ENCODE data around the gene RAPGEF4. TPM values are rescaled to one million over a fixed set of nuclear protein-coding genes. Genes with fewer than 3 reads are reported as not detected.

Gene RAPGEF4
- total and polyA plus RNA-seq, 2 of the 8 experiments (the other 6 are each of a cell fraction or from before 2014, with no cell fraction given): 1.2 to 2.6 TPM

GRCh38 chr2:172790404-172790803, 54.8 kb downstream of the RAPGEF4 start:
- no peak overlapping the region for H4K5ac ChIP-seq (ENCODE audit: insufficient read length, low read depth, low read length)
- ChIA-PET POLR2A (ENCODE audit: partially characterized antibody) (no interaction called here), CTCF (ENCODE audit: partially characterized antibody) (no interaction called here)
- no peaks in the 10 kb centered on the region for H3K4me1 ChIP-seq (replicated peaks in 1 of 4; ENCODE audit: control insufficient read depth in 3 of 4, insufficient read depth in 4 of 4, low read length in 3 of 4)
- no peaks in the 10 kb centered on the region for H3K79me1 ChIP-seq (ENCODE audit: low read depth, low read length)
- no peak overlapping the region for H3K4me2 ChIP-seq (ENCODE audit: insufficient read depth in 1 of 2, low read depth in 2 of 2, low read length in 2 of 2)
- H2AK5ac ChIP-seq (ENCODE audit: low read depth, low read length): no peak overlapping the region
- no peak overlapping the region for H2BK20ac ChIP-seq (ENCODE audit: low read length)
- no peak overlapping the region for H3K14ac ChIP-seq (ENCODE audit: insufficient read length)
- H3K4ac ChIP-seq (replicated peaks; ENCODE audit: insufficient read length, low read depth, low read length): no peak overlapping the region
- H3K36me3 ChIP-seq (ENCODE audit: control insufficient read depth in 2 of 4, insufficient read depth in 4 of 4, low read length in 3 of 4): no peaks in the 10 kb centered on the region
- WGBS, 2 experiments (ENCODE audit: extremely low coverage in 1 of 2, insufficient coverage in 1 of 2, insufficient read length in 1 of 2, insufficient replicate concordance in 2 of 2, low coverage in 1 of 2, low lambda C conversion rate in 2 of 2, missing lambda C conversion rate in 1 of 2): 76% methylated on average over 4 of the region's 4 CpGs; no CpG with 5 or more reads in 1 of the 2 experiments
- H4K91ac ChIP-seq (replicated peaks; ENCODE audit: insufficient read length, low read length): no peak overlapping the region
- no peak overlapping the region for H3K23ac ChIP-seq (ENCODE audit: insufficient read length)
- H4K20me1 ChIP-seq (replicated peaks in 1 of 2; ENCODE audit: control insufficient read depth in 1 of 2, insufficient read depth in 2 of 2, low read length in 2 of 2): no peaks in the 10 kb centered on the region
- H2BK15ac ChIP-seq (ENCODE audit: low read length): no peak overlapping the region
- H3K79me2 ChIP-seq (ENCODE audit: control insufficient read depth in 1 of 2, insufficient read depth in 2 of 2, low read length in 2 of 2): no peaks in the 10 kb centered on the region
- H4K8ac ChIP-seq (ENCODE audit: extremely low read depth, insufficient read depth, low read length): no peak overlapping the region
- no peak for FAIRE-seq
- H2AFZ ChIP-seq (ENCODE audit: low read length): no peak overlapping the region
- no peak overlapping the region for H2BK12ac ChIP-seq (ENCODE audit: low read depth, low read length)
- no peak for DNase-seq (ENCODE audit: low read depth in 1 of 2, low spot score in 2 of 2)
- H3K56ac ChIP-seq (replicated peaks; ENCODE audit: insufficient read length, low read depth, low read length): no peak overlapping the region
- H3K27me3 ChIP-seq (replicated peaks in 1 of 4; ENCODE audit: control insufficient read depth in 3 of 4, extremely low read depth in 1 of 4, insufficient read depth in 3 of 4, low read length in 3 of 4): no peaks in the 10 kb centered on the region
- H3K9me3 ChIP-seq (ENCODE audit: insufficient read depth in 2 of 2, low read depth in 1 of 2, low read length in 1 of 2): no peaks in the 10 kb centered on the region
- no peak overlapping the region for H2BK5ac ChIP-seq (ENCODE audit: low read depth, low read length)
- H3K4me3 ChIP-seq (ENCODE audit: extremely low read depth in 1 of 4, insufficient read depth in 2 of 4, low read depth in 3 of 4, low read length in 4 of 4): no peak overlapping the region
- no peak overlapping the region for H3K18ac ChIP-seq (ENCODE audit: extremely low read depth, low read length)
- H3K23me2 ChIP-seq (ENCODE audit: low read depth, low read length): no peaks in the 10 kb centered on the region
- no peak overlapping the region for H3K9ac ChIP-seq (replicated peaks in 1 of 4; ENCODE audit: extremely low read depth in 1 of 4, low read depth in 3 of 4, low read length in 3 of 4)
- H3K27ac ChIP-seq (ENCODE audit: low read depth, low read length): no peak overlapping the region
- H2BK120ac ChIP-seq (replicated peaks; ENCODE audit: low read depth, low read length): no peak overlapping the region
- TF ChIP-seq TBP (IDR thresholded peaks at IDR 0.05; ENCODE audit: low read depth, low read length) (no peak), EP300 (IDR thresholded peaks at IDR 0.05; ENCODE audit: borderline replicate concordance in 1 of 2, low read depth in 2 of 2, low read length in 2 of 2) (no peak), SIX5 (IDR thresholded peaks at IDR 0.05; ENCODE audit: low read depth, low read length) (no peak), KDM4A (IDR thresholded peaks at IDR 0.05; ENCODE audit: low read depth, low read length, severe bottlenecking) (no peak), CHD1 (IDR thresholded peaks at IDR 0.05; ENCODE audit: low read depth, low read length) (no peak), SIRT6 (IDR thresholded peaks at IDR 0.05; ENCODE audit: low read length) (no peak), HDAC6 (IDR thresholded peaks at IDR 0.05; ENCODE audit: low read depth, low read length) (no peak), SIN3A (conservative IDR thresholded peaks at IDR 0.05 in 1 of 2, IDR thresholded peaks at IDR 0.05 in 1 of 2; ENCODE audit: low read depth in 1 of 2, low read length in 2 of 2) (no peak), RFX5 (IDR thresholded peaks at IDR 0.05; ENCODE audit: borderline replicate concordance, low read depth, low read length) (no peak), SP1 (IDR thresholded peaks at IDR 0.05; ENCODE audit: low read depth, low read length) (no peak), FOSL1 (IDR thresholded peaks at IDR 0.05; ENCODE audit: insufficient read depth, low read depth, low read length) (no peak), JUND (IDR thresholded peaks at IDR 0.05; ENCODE audit: low read length) (no peak), CEBPB (IDR thresholded peaks at IDR 0.05; ENCODE audit: low read depth, low read length) (no peak), MAFK (IDR thresholded peaks at IDR 0.05; ENCODE audit: low read depth, low read length) (no peak)
- TF ChIP-seq, protein P1, sequence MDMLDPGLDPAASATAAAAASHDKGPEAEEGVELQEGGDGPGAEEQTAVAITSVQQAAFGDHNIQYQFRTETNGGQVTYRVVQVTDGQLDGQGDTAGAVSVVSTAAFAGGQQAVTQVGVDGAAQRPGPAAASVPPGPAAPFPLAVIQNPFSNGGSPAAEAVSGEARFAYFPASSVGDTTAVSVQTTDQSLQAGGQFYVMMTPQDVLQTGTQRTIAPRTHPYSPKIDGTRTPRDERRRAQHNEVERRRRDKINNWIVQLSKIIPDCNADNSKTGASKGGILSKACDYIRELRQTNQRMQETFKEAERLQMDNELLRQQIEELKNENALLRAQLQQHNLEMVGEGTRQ (IDR thresholded peaks at IDR 0.05; ENCODE audit: low read length): no peak

Measured in H1 (cell line).